ENCODE measurements around the gene NHS. TPM values are rescaled to one million over a fixed set of nuclear protein-coding genes. Genes with fewer than 3 reads are reported as not detected.

NHS gene
- polyA plus RNA-seq, 2 of the 4 experiments (the other 2 are of a cell fraction) = 3.6 to 5.0 TPM

GRCh38 chrX:17637235-17637634, 262.2 kb downstream of the NHS start (continued):
- TF ChIP-seq CBX8 (IDR thresholded peaks at IDR 0.05) = no peak
- TF ChIP-seq, protein P1, sequence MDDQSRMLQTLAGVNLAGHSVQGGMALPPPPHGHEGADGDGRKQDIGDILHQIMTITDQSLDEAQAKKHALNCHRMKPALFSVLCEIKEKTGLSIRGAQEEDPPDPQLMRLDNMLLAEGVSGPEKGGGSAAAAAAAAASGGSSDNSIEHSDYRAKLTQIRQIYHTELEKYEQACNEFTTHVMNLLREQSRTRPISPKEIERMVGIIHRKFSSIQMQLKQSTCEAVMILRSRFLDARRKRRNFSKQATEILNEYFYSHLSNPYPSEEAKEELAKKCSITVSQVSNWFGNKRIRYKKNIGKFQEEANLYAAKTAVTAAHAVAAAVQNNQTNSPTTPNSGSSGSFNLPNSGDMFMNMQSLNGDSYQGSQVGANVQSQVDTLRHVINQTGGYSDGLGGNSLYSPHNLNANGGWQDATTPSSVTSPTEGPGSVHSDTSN (IDR thresholded peaks at IDR 0.05) = no peak

DNA sequence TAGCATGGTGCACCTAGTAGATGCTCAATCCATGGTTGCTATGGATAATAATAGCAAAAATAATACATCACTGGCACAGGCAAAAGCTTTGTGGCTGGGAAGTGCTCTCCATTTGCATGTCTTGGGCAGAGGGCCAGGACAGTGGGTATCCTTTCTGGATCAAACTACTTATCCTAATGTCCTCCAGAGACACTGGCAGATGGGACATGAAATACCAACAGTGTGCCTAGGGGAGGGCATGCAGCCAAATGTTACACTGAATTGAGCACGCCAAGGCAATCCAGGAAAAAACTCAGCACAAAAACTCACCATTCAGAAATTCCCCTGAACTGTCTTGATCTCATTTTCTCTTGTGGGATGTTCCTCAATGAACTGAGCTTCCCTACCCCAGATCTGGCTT, 263.7 kb downstream of the NHS start:
- Histone ChIP-seq H3K4me2 (no peak overlapping the region), H3K4me1 (no peaks in the 10 kb centered on the region), H3K9me3 (no peaks in the 10 kb centered on the region), H3K4me3 (no peak overlapping the region), H3K27ac (no peak overlapping the region)
- CTCF ChIA-PET = no interaction called here
- POLR2A ChIA-PET = no interaction called here
- no peak for DNase-seq (ENCODE audit: low read depth in 1 of 2, low spot score in 1 of 2)
- TF ChIP-seq ATOH8 (CRISPR knock-in tag; IDR thresholded peaks at IDR 0.05; ENCODE audit: low read depth) = no peak
- TF ChIP-seq, protein P1 (IDR thresholded peaks at IDR 0.05) = no peak
- no peak for TF ChIP-seq ELK1 (IDR thresholded peaks at IDR 0.05; ENCODE audit: low read depth, low read length)
- no peak for TF ChIP-seq ZC3H11A (IDR thresholded peaks at IDR 0.05)
- TF ChIP-seq, protein P2, sequence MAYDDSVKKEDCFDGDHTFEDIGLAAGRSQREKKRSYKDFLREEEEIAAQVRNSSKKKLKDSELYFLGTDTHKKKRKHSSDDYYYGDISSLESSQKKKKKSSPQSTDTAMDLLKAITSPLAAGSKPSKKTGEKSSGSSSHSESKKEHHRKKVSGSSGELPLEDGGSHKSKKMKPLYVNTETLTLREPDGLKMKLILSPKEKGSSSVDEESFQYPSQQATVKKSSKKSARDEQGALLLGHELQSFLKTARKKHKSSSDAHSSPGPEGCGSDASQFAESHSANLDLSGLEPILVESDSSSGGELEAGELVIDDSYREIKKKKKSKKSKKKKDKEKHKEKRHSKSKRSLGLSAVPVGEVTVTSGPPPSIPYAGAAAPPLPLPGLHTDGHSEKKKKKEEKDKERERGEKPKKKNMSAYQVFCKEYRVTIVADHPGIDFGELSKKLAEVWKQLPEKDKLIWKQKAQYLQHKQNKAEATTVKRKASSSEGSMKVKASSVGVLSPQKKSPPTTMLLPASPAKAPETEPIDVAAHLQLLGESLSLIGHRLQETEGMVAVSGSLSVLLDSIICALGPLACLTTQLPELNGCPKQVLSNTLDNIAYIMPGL (CRISPR knock-in tag; IDR thresholded peaks at IDR 0.05; ENCODE audit: borderline replicate concordance) = no peak
- no peak for TF ChIP-seq TFCP2L1 (CRISPR knock-in tag; IDR thresholded peaks at IDR 0.05)
- no peak for TF ChIP-seq EHMT2 (IDR thresholded peaks at IDR 0.05; ENCODE audit: low read depth)
- no peak for TF ChIP-seq BHLHE40 (IDR thresholded peaks at IDR 0.05; ENCODE audit: low read depth, low read length)
- TF ChIP-seq CBX8 (IDR thresholded peaks at IDR 0.05) = no peak
- TF ChIP-seq MAZ (IDR thresholded peaks at IDR 0.05; ENCODE audit: borderline replicate concordance, low read depth, low read length) = no peak
- no peak for TF ChIP-seq NPAS2 (CRISPR knock-in tag; IDR thresholded peaks at IDR 0.05; ENCODE audit: borderline replicate concordance)
- TF ChIP-seq NFE2L2 (conservative IDR thresholded peaks at IDR 0.05; ENCODE audit: low read length) = no peak
- no peak for TF ChIP-seq ZNF302 (CRISPR knock-in tag; IDR thresholded peaks at IDR 0.05)
- no peak for TF ChIP-seq FOSL2 (IDR thresholded peaks at IDR 0.05)
- TF ChIP-seq FOSL2 (CRISPR knock-in tag; IDR thresholded peaks at IDR 0.05) = no peak
- TF ChIP-seq, protein P3, sequence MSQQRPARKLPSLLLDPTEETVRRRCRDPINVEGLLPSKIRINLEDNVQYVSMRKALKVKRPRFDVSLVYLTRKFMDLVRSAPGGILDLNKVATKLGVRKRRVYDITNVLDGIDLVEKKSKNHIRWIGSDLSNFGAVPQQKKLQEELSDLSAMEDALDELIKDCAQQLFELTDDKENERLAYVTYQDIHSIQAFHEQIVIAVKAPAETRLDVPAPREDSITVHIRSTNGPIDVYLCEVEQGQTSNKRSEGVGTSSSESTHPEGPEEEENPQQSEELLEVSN (IDR thresholded peaks at IDR 0.05; ENCODE audit: borderline replicate concordance, low read depth) = no peak
- no peak for TF ChIP-seq HOXB5 (CRISPR knock-in tag; IDR thresholded peaks at IDR 0.05)
- no peak for TF ChIP-seq CEBPB (IDR thresholded peaks at IDR 0.05)
- no peak for TF ChIP-seq MYC (IDR thresholded peaks at IDR 0.05; ENCODE audit: borderline replicate concordance, low read length)
- no peak for TF ChIP-seq FOSB (CRISPR knock-in tag; IDR thresholded peaks at IDR 0.05)
- TF ChIP-seq, protein P4, sequence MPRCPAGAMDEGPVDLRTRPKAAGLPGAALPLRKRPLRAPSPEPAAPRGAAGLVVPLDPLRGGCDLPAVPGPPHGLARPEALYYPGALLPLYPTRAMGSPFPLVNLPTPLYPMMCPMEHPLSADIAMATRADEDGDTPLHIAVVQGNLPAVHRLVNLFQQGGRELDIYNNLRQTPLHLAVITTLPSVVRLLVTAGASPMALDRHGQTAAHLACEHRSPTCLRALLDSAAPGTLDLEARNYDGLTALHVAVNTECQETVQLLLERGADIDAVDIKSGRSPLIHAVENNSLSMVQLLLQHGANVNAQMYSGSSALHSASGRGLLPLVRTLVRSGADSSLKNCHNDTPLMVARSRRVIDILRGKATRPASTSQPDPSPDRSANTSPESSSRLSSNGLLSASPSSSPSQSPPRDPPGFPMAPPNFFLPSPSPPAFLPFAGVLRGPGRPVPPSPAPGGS (IDR thresholded peaks at IDR 0.05) = no peak
- no peak for FAIRE-seq
- WGBS (ENCODE audit: missing lambda C conversion rate) = 100% methylated on average over 1 of the region's 1 CpG
- ATAC-seq = no peak

Measured in A549 (cell line).